WERI-Rb-1 (cell line): ENCODE measurements around the gene PNKD.

Experiments used
- DNase-seq: peaks from one replicate; pipeline ENCODE4 v3.0.0-alpha.2; 2020
- H3K27ac ChIP-seq: fragments of 250-450 bp; sonication (Bioruptor Pico); 2 replicates; pipeline ENCODE4 v1.5.1; 2020; ENCODE audit warnings: mild to moderate bottlenecking, moderate library complexity
- H3K27me3 ChIP-seq: fragments of 250-450 bp; sonication (Bioruptor Pico); 2 replicates; pipeline ENCODE4 v1.5.1; 2021; ENCODE audit warnings: mild to moderate bottlenecking, low read depth, moderate library complexity; ENCODE audit not compliant: insufficient read depth, severe bottlenecking
- H3K36me3 ChIP-seq: fragments of 250-450 bp; sonication (Bioruptor Pico); 2 replicates; pipeline ENCODE4 v1.5.1; 2020; ENCODE audit warnings: mild to moderate bottlenecking, moderate library complexity
- H3K4me3 ChIP-seq: 2 replicates; pipeline ENCODE4 v1.5.1; 2011; ENCODE audit warnings: low read depth, mild to moderate bottlenecking, control low read depth, low read length
- H3K9me3 ChIP-seq: fragments of 250-450 bp; sonication (Bioruptor Pico); 2 replicates; pipeline ENCODE4 v1.5.1; 2021; ENCODE audit warnings: mild to moderate bottlenecking, moderate library complexity; ENCODE audit not compliant: severe bottlenecking
- CTCF ChIP-seq: IDR thresholded peaks from 2 replicates; pipeline ENCODE4 v1.5.1; 2011; ENCODE audit warnings: low read depth, mild to moderate bottlenecking, control low read depth, inconsistent platforms, low read length

PNKD gene

GRCh38 chr2:218256612-218257350 lies 13.5 kb upstream of the PNKD start:
- Histone ChIP-seq H3K9me3 (no peaks in the 10 kb centered on the region), H3K27ac (no peak overlapping the region), H3K4me3 (no peak overlapping the region), H3K27me3 (no peaks in the 10 kb centered on the region), H3K36me3 (peaks cover 27% of the 10 kb centered on the region)
- no peak for DNase-seq
- no peak for TF ChIP-seq CTCF

- Histone ChIP-seq H3K9me3 (no peaks in the 10 kb centered on the region), H3K27me3 (no peaks in the 10 kb centered on the region), H3K36me3 (peaks cover 20% of the 10 kb centered on the region), H3K4me3 (no peak overlapping the region), H3K27ac (no peak overlapping the region)
- DNase-seq: peak; percentile 32
- TF ChIP-seq CTCF: peak; percentile 73
Observed at GRCh38 chr2:218257390-218257981, 12.8 kb upstream of the PNKD start.

GRCh38 chr2:218259099-218259961 lies 11.0 kb upstream of the PNKD start:
- no peaks in the 10 kb centered on the region for H3K27me3 ChIP-seq
- no peaks in the 10 kb centered on the region for H3K9me3 ChIP-seq
- H3K27ac ChIP-seq: no peak overlapping the region
- no peak for TF ChIP-seq CTCF
- H3K4me3 ChIP-seq: no peak overlapping the region
- H3K36me3 ChIP-seq: peaks cover 16% of the 10 kb centered on the region
- no peak for DNase-seq

GRCh38 chr2:218260166-218260565 lies 10.2 kb upstream of the PNKD start:
- no peaks in the 10 kb centered on the region for H3K27me3 ChIP-seq
- H3K4me3 ChIP-seq: no peak overlapping the region
- no peak for TF ChIP-seq CTCF
- DNase-seq: no peak
- no peaks in the 10 kb centered on the region for H3K9me3 ChIP-seq
- H3K27ac ChIP-seq: no peak overlapping the region
- H3K36me3 ChIP-seq: peaks cover 22% of the 10 kb centered on the region

GRCh38 chr2:218260742-218261422 lies 9.4 kb upstream of the PNKD start, which contains the start of gene GPBAR1:
GPBAR1 (plus strand) TSS chr2:218261015; CDS start chr2:218262725, 1,710 bp downstream.
- DNase-seq: peak; percentile 42
- no peaks in the 10 kb centered on the region for H3K27me3 ChIP-seq
- peaks cover 18% of the 10 kb centered on the region for H3K36me3 ChIP-seq
- H3K9me3 ChIP-seq: no peaks in the 10 kb centered on the region
- no peak within 1 kb of the TSS; the same call in 1 of the 2 replicates for H3K27ac ChIP-seq
- no peak within 1 kb of the TSS for H3K4me3 ChIP-seq
- TF ChIP-seq CTCF: no peak
